Activated CD8-positive, alpha-beta memory T cell treated with anti-CD3 and anti-CD28 coated beads, Interleukin-2, amount 10 ng/mL, durations not matched to agents 7 days and 5 days (primary cell): ENCODE results near the gene SMAD3. TPM values are rescaled to one million over a fixed set of nuclear protein-coding genes. Genes with fewer than 3 reads are reported as not detected.

Experiments
- ATAC-seq: fragments of 150-1000 bp; cut with Tn5 transposase; one replicate; pipeline ENCODE4 v1.10.0; 2021; ENCODE audit warnings: moderate library complexity
- CTCF ChIA-PET: fragments of 350-600 bp; sonication (Branson Sonifier 250); formaldehyde crosslinking; loops from one replicate; lab custom pipeline; 2021; ENCODE audit warnings: antibody characterized with exemption; lab: Charles Lee
- DNase-seq: peaks from one replicate; pipeline ENCODE4 v3.0.0-alpha.2; 2020
- H3K27ac Mint-ChIP-seq: one replicate; pipeline ENCODE4 v1.8.0; 2021; ENCODE audit warnings: mild to moderate bottlenecking, mixed read lengths
- H3K27me3 Mint-ChIP-seq: one replicate; pipeline ENCODE4 v1.8.0; 2021; ENCODE audit warnings: mixed read lengths
- H3K36me3 Mint-ChIP-seq: one replicate; pipeline ENCODE4 v1.8.0; 2021; ENCODE audit warnings: mild to moderate bottlenecking, mixed read lengths
- H3K4me1 Mint-ChIP-seq: one replicate; pipeline ENCODE4 v1.8.0; 2021; ENCODE audit warnings: mixed read lengths
- H3K4me3 Mint-ChIP-seq: one replicate; pipeline ENCODE4 v1.8.0; 2021; ENCODE audit warnings: mild to moderate bottlenecking, moderate library complexity, mixed read lengths
- H3K9me3 Mint-ChIP-seq: one replicate; pipeline ENCODE4 v1.8.0; 2022; ENCODE audit warnings: low read depth, mixed read lengths
- total RNA-seq, 2 experiments: library from RNA; stranded (reverse); gene quantifications; one replicate each; pipeline ENCODE4 v1.2.3, GENCODE V29; 2021

The SMAD3 gene
- total RNA-seq, 2 experiments from 2014 or later = 87.1 to 88.0 TPM

GRCh38 chr15:67059127-67059553 is 6.3 kb upstream of the SMAD3 start:
- CTCF ChIA-PET = no interaction called here
- no peak overlapping the region for H3K4me3 Mint-ChIP-seq
- H3K9me3 Mint-ChIP-seq = no peaks in the 10 kb centered on the region
- no peak for DNase-seq
- no peaks in the 10 kb centered on the region for H3K36me3 Mint-ChIP-seq
- peaks cover 12% of the 10 kb centered on the region for H3K27me3 Mint-ChIP-seq
- no peak for ATAC-seq
- H3K4me1 Mint-ChIP-seq = peaks cover 19% of the 10 kb centered on the region
- no peak overlapping the region for H3K27ac Mint-ChIP-seq

GRCh38 chr15:67061811-67062368 is 3.5 kb upstream of the SMAD3 start:
- H3K27ac Mint-ChIP-seq = no peak overlapping the region
- H3K9me3 Mint-ChIP-seq = no peaks in the 10 kb centered on the region
- no peak overlapping the region for H3K4me3 Mint-ChIP-seq
- H3K36me3 Mint-ChIP-seq = peaks cover 2% of the 10 kb centered on the region
- ATAC-seq (no peak), DNase-seq (no peak)
- CTCF ChIA-PET = interaction anchor here (0.6 to 1.3 kb wide), 3 partner anchors 23 to 116 kb away, joined by 3 read pairs; no protein-coding TSS in a partner anchor
- peaks cover 18% of the 10 kb centered on the region for H3K27me3 Mint-ChIP-seq
- H3K4me1 Mint-ChIP-seq = peaks cover 17% of the 10 kb centered on the region

GRCh38 chr15:67062369-67062985 is 2.9 kb upstream of the SMAD3 start:
- CTCF ChIA-PET = interaction anchor here (0.6 to 1.3 kb wide), 3 partner anchors 24 to 116 kb away, joined by 3 read pairs; no protein-coding TSS in a partner anchor
- Mint-ChIP-seq H3K4me1 (peaks cover 21% of the 10 kb centered on the region), H3K27ac (no peak overlapping the region), H3K27me3 (peaks cover 18% of the 10 kb centered on the region), H3K36me3 (peaks cover 7% of the 10 kb centered on the region), H3K4me3 (no peak overlapping the region), H3K9me3 (no peaks in the 10 kb centered on the region)
- ATAC-seq = no peak
- DNase-seq = no peak

GRCh38 chr15:67063689-67064606 is 1.5 kb upstream of the SMAD3 start:
- Mint-ChIP-seq H3K36me3 (peaks cover 15% of the 10 kb centered on the region), H3K9me3 (no peaks in the 10 kb centered on the region), H3K27ac (peak overlapping the region; percentile 39), H3K4me3 (peak overlapping the region; percentile 61), H3K4me1 (peaks cover 36% of the 10 kb centered on the region), H3K27me3 (peaks cover 18% of the 10 kb centered on the region)
- CTCF ChIA-PET = interaction anchor here (11.0 kb wide), 1 partner anchor 19 kb away, joined by 138 read pairs; no protein-coding TSS in a partner anchor
- DNase-seq (no peak), ATAC-seq (no peak)

- CTCF ChIA-PET = interaction anchor here (0.9 to 11.0 kb wide), 6 partner anchors 9 to 118 kb away, joined by 3 to 138 read pairs (median 4); no protein-coding TSS in a partner anchor
Observed at GRCh38 chr15:67064607-67065530, 533 bp upstream of the SMAD3 start.

GRCh38 chr15:67066041-67066958 is 898 bp downstream of the SMAD3 start:
- ATAC-seq (no peak), DNase-seq (no peak)
- Mint-ChIP-seq H3K4me3 (peak overlapping the region; percentile 97), H3K36me3 (peaks cover 33% of the 10 kb centered on the region), H3K9me3 (no peaks in the 10 kb centered on the region), H3K27ac (peak overlapping the region; percentile 94), H3K4me1 (peaks cover 55% of the 10 kb centered on the region), H3K27me3 (peaks cover 18% of the 10 kb centered on the region)
- CTCF ChIA-PET = interaction anchor here (0.6 to 11.0 kb wide), 12 partner anchors 9 to 174 kb away, joined by 3 to 138 read pairs (median 4); no protein-coding TSS in a partner anchor

More at GRCh38 chr15:67064607-67065530, 533 bp upstream of the SMAD3 start:
- Mint-ChIP-seq H3K9me3 (no peaks in the 10 kb centered on the region), H3K4me3 (peak overlapping the region; percentile 97), H3K27me3 (peaks cover 18% of the 10 kb centered on the region), H3K4me1 (peaks cover 42% of the 10 kb centered on the region), H3K27ac (peak overlapping the region; percentile 10), H3K36me3 (peaks cover 21% of the 10 kb centered on the region)
- DNase-seq (peak; percentile 53), ATAC-seq (peak; percentile 10)

GRCh38 chr15:67066959-67067853 is 1.8 kb downstream of the SMAD3 start:
- peak overlapping the region; percentile 97 for H3K4me3 Mint-ChIP-seq
- DNase-seq (peak; percentile 53), ATAC-seq (no peak)
- peak overlapping the region; percentile 84 for H3K27ac Mint-ChIP-seq
- CTCF ChIA-PET = interaction anchor here (0.6 to 11.0 kb wide), 7 partner anchors 16 to 173 kb away, joined by 3 to 138 read pairs (median 4); no protein-coding TSS in a partner anchor
- H3K27me3 Mint-ChIP-seq = peaks cover 14% of the 10 kb centered on the region
- H3K4me1 Mint-ChIP-seq = peaks cover 54% of the 10 kb centered on the region
- peaks cover 34% of the 10 kb centered on the region for H3K36me3 Mint-ChIP-seq
- H3K9me3 Mint-ChIP-seq = no peaks in the 10 kb centered on the region

- Mint-ChIP-seq H3K27me3 (peaks cover 14% of the 10 kb centered on the region), H3K9me3 (no peaks in the 10 kb centered on the region), H3K36me3 (peaks cover 43% of the 10 kb centered on the region), H3K27ac (peak overlapping the region; percentile 84), H3K4me3 (peak overlapping the region; percentile 97), H3K4me1 (peaks cover 60% of the 10 kb centered on the region)
- CTCF ChIA-PET = interaction anchor here (0.7 to 11.0 kb wide), 4 partner anchors 15 to 48 kb away, joined by 3 to 138 read pairs (median 6); no protein-coding TSS in a partner anchor
- DNase-seq = no peak
- no peak for ATAC-seq
Observed at GRCh38 chr15:67067930-67068551, 2.6 kb downstream of the SMAD3 start.

GRCh38 chr15:67068710-67069400 is 3.5 kb downstream of the SMAD3 start:
- peaks cover 45% of the 10 kb centered on the region for H3K36me3 Mint-ChIP-seq
- ATAC-seq (no peak), DNase-seq (no peak)
- peak overlapping the region; percentile 84 for H3K27ac Mint-ChIP-seq
- peaks cover 64% of the 10 kb centered on the region for H3K4me1 Mint-ChIP-seq
- H3K4me3 Mint-ChIP-seq = peak overlapping the region; percentile 97
- H3K9me3 Mint-ChIP-seq = no peaks in the 10 kb centered on the region
- H3K27me3 Mint-ChIP-seq = peaks cover 9% of the 10 kb centered on the region
- CTCF ChIA-PET = interaction anchor here (1.0 to 11.0 kb wide), 3 partner anchors 14 to 48 kb away, joined by 4 to 138 read pairs (median 8); no protein-coding TSS in a partner anchor

GRCh38 chr15:67070150-67070549 is 4.7 kb downstream of the SMAD3 start:
- Mint-ChIP-seq H3K27me3 (no peaks in the 10 kb centered on the region), H3K4me3 (no peak overlapping the region), H3K4me1 (peaks cover 71% of the 10 kb centered on the region), H3K36me3 (peaks cover 52% of the 10 kb centered on the region), H3K27ac (peak overlapping the region; percentile 3), H3K9me3 (no peaks in the 10 kb centered on the region)
- CTCF ChIA-PET = interaction anchor here (0.9 to 11.0 kb wide), 5 partner anchors 13 to 65 kb away, joined by 3 to 138 read pairs (median 4); no protein-coding TSS in a partner anchor
- DNase-seq = no peak
- ATAC-seq = no peak
